Measurements from ENCODE around the gene ATG16L1. TPM values are rescaled to one million over a fixed set of nuclear protein-coding genes. Genes with fewer than 3 reads are reported as not detected.

ATG16L1 gene
- total and polyA plus RNA-seq, 9 of the 15 experiments (the other 6 are each of a cell fraction or from before 2014, with no cell fraction given), result 6.4 to 21.3 (median 17.2) TPM

- TF ChIP-seq TFAP4 (CRISPR knock-in tag; IDR thresholded peaks at IDR 0.05; ENCODE audit: borderline replicate concordance) (peak; percentile 81), TCFL5 (CRISPR knock-in tag; conservative IDR thresholded peaks at IDR 0.05) (peak; percentile 60; the same call in 1 of the 2 replicates), ATF7 (IDR thresholded peaks at IDR 0.05) (peak; percentile 59; the same call in 1 of the 2 replicates), SRF (CRISPR knock-in tag; IDR thresholded peaks at IDR 0.05) (no peak), ZZZ3 (IDR thresholded peaks at IDR 0.05) (no peak), XRCC4 (IDR thresholded peaks at IDR 0.05; ENCODE audit: extremely low read depth, insufficient read depth, insufficient read length) (no peak), TRIM24 (IDR thresholded peaks at IDR 0.05) (peak; percentile 56 to 64; a peak in 3 of 4 replicates), XRCC5 (IDR thresholded peaks at IDR 0.05; ENCODE audit: low read depth, low read length) (no peak), ZNF449 (CRISPR knock-in tag; IDR thresholded peaks at IDR 0.05) (0 out of 2 replicates have a peak, but pooled peaks have one; percentile 52), ZNF764 (CRISPR knock-in tag; IDR thresholded peaks at IDR 0.05; ENCODE audit: low read depth) (no peak), ATF1 (CRISPR knock-in tag; IDR thresholded peaks at IDR 0.05) (no peak), ATF1 (tag; IDR thresholded peaks at IDR 0.05) (peak; percentile 64), BCL6 (CRISPR knock-in tag; IDR thresholded peaks at IDR 0.05) (peak; percentile 81), KLF13 (tag; IDR thresholded peaks at IDR 0.05; ENCODE audit: borderline replicate concordance, low read depth) (no peak), ZNF766 (CRISPR knock-in tag; conservative IDR thresholded peaks at IDR 0.05) (peak; percentile 88), ZNF717 (CRISPR knock-in tag; IDR thresholded peaks at IDR 0.05) (no peak), ZNF830 (CRISPR knock-in tag; IDR thresholded peaks at IDR 0.05) (no peak), MXD1 (CRISPR knock-in tag; IDR thresholded peaks at IDR 0.05; ENCODE audit: borderline replicate concordance, poor library complexity, severe bottlenecking) (no peak), ERF (CRISPR knock-in tag; IDR thresholded peaks at IDR 0.05) (0 out of 2 replicates have a peak, but pooled peaks have one; percentile 50), MAFG (tag; conservative IDR thresholded peaks at IDR 0.05) (peak; percentile 35; the same call in 1 of the 2 replicates), ZNF280B (CRISPR knock-in tag; IDR thresholded peaks at IDR 0.05) (no peak), MTF1 (CRISPR knock-in tag; IDR thresholded peaks at IDR 0.05; ENCODE audit: borderline replicate concordance) (no peak), RBM15 (IDR thresholded peaks at IDR 0.05; ENCODE audit: insufficient read depth, low read length) (no peak), ZNF707 (CRISPR knock-in tag; conservative IDR thresholded peaks at IDR 0.05) (no peak), ARNT (IDR thresholded peaks at IDR 0.05) (no peak)
Measured at GRCh38 chr2:233217892-233218377, 33.5 kb upstream of the ATG16L1 start (continued).

All from K562 (cell line).